DMS53 treated with DMSO at 0.1 percent for 48 hours (cell line): ENCODE results near the gene UBFD1.
"Not testable (repeated sequence)": the region's sequence is repeated elsewhere in the genome, so short reads cannot be mapped to it uniquely, and the experiment has no call there.

ENCODE experiments used
- DNase-seq: peaks from one replicate; lab custom pipeline; 2025; ENCODE audit not compliant: unreplicated experiment; lab: John Stamatoyannopoulos, UW

Gene UBFD1, protein sequence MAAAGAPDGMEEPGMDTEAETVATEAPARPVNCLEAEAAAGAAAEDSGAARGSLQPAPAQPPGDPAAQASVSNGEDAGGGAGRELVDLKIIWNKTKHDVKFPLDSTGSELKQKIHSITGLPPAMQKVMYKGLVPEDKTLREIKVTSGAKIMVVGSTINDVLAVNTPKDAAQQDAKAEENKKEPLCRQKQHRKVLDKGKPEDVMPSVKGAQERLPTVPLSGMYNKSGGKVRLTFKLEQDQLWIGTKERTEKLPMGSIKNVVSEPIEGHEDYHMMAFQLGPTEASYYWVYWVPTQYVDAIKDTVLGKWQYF

DNA sequence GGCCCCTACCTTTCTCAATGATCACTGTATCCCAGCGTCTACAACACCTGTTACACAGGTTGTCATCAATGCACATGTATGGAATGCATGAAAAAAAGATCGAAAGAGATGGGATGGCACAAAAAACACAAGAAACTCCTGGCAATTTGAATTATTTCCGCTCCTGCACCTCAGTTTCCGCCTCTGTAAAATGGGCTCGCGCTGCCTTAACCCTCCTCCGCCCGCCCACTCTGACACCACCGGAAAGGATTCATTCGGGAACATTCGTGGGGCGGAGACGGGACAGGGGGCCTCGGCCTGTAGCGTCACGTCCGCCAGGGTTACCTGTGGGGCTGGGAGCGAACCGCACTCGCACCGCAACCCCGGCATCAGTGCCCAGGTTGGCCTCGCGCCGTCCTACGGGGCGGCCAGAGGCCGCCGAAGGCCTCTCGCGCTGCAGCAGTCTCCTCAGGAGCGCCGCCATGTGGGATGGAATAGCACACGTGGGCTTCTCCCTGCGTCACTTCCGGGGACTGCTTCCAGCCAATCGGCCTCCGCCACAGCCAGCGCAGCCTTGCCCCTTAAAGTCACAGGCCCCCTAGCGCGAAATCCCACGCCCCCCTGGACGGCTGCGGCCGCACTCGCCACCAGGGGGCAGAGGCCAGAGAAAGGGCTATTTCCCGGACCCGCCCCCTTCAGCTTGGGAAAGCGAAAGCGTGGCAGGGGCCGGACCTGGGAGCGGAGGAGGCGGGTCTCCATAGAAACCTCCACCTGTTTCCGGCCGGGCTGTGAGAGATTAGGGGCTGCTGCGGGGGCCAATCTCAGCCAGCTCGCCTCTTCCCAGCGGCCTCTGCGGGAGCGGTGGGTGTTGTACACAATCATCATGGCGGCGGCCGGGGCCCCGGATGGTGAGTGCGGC, at the start of gene UBFD1, which contains the start of gene EARS2:
Gene UBFD1, plus strand, starts transcription at position 847 of the 898 bp plus-strand sequence. Its CDS starts 16 bp downstream, at position 863.
Gene EARS2, minus strand, starts transcription at position 470 of the 898 bp plus-strand sequence. Its CDS starts 7 bp downstream, at position 463.
- peak; percentile 98 for DNase-seq

DNA sequence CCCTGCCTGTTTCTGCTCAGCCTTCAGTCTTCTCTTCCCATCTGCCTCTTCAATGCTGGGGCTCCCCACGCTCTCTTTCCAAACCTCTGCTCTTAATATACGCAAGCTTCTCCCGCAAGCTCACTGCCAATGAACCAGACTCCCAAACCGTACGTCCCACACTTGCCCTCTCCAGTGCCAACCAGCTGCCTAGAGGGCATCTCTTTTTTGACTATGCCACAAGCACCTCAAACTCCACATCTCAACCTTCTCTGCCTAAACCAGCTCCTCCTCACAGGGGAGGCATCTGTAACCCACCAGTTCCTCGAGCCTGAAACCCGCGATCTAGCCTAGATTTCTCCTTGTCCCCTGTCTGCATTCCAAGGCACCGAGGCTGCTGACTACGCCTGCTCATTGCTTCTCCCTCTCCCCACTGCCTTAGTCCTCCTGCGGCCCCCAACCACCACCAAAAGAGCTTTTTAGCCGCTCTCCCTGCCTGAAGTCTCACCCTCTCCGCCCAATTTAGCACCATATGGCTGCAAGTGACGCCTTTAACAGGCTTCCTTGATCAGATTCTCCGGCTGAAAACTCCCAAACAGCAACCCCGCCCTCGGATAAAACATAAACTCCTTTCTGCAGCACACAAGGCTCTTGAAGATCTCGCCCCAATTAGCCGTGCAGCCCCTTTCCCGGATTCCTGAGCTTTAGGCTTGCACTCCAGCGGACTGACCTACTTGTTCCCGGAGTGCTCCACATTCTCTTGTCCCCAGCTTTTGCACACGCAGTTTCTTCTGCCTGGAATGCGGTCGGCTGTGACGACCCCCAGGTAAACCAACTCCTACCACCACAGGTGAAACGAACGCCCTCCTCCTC, 48.7 kb upstream of the UBFD1 start:
- no peak for DNase-seq

DNA sequence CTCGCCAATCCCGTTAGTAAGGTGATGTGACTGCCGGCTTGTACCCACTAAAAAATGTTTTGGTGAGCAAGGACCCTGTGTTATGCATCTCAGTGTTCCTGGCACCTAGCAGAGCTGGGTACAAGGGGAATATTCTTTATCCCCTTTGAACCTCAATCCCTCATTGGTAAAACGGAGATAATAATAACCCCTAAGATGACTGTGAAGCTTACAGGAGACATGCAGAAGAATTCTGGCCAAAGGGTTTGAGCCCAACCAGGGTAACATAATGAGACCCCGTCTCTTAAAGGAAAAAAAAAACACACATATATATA, 48.1 kb upstream of the UBFD1 start:
- DNase-seq: no peak

DNA sequence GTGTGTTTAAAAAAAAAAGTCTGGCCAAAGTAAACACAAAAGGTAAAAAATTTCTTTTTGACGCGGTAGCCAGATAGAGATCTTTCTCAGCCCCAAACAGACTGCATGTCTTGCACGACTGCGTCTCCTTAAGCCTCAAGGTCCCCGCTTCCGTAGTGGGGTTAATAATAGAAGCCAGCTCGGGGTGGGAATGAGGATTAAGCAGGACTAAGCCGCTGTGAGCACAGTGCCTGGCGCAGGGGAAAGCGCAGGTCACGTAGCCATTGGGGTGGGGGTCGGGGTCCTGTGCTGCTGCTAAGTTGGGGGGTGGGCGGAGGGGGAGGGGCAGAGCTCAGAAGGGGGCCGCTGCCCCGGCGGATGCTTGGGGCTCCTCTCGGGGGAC, 47.8 kb upstream of the UBFD1 start:
- DNase-seq: no peak

DNA sequence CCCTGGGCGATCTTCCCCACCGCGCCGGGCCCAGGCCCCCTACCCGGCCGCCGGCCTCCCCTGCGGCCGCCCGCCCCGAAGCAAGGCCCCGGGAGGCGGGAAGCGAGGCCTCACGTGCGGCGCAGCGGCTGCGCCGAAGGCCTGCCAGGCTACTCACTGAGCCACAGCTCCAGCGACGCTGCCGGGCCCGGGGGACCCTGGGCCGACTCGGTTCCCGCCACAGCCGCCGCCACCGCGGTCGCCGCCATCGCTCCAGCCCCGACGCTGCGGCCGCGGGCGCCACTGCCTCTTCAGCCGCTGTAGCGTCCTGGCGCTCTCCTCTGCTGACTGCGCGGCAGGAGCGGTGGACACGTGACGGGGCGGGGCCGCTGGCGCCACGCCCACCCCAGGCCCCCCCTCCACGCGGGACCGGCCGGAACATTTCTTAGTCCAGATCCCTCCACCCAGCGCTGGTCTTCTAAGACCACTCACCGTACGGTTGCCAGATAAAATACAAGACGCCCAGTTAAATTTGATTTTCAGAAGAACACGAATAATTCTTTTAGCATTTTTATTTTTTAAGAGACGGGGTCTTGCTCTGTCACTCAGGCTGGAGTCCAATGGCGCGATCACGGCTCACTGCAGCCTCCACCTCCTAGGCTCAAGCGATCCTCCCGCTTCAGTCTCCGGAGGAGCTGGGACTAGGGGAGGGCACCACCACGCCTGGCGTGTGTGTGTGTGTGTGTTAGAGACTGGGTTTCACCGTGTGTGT, 47.2 kb upstream of the UBFD1 start, which contains the start of gene GGA2:
Gene GGA2, minus strand, starts transcription at position 331 of the 751 bp plus-strand sequence. Its CDS starts 83 bp downstream, at position 248.
- peak; percentile 54 for DNase-seq

DNA sequence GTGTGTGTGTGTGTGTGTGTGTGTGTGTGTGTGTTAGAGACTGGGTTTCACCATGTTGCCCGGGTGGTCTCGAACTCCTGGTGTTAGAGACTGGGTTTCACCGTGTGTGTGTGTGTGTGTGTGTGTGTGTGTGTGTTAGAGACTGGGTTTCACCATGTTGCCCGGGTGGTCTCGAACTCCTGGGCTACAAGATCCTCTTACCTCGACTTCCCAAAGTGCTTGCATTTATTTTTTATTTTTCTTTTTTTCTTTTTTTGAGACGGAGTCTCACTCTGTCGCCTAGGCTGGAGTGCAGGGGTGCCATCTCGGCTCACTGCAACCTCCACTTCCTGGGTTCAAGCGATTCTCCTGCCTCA, 46.6 kb upstream of the UBFD1 start:
- not testable (repeated sequence) for DNase-seq

DNA sequence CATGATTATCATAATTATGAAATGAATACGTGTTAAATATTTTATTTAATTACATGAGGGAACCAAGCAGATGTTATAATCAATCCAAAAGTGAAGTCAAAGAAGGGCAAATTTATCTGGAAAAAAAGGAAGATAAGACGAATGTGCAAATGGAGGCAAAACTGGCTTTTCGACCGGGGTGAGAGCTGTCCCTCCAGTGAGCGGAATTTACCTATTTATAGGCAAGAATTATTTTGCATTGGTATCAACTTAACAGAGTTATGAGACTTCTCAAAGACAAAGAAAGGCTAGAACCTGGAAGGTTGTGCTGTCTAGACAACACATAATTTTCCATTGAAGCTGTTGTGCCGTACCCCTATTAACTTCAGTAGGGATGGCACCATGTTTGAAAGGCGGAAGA, 45.8 kb upstream of the UBFD1 start:
- DNase-seq: no peak

DNA sequence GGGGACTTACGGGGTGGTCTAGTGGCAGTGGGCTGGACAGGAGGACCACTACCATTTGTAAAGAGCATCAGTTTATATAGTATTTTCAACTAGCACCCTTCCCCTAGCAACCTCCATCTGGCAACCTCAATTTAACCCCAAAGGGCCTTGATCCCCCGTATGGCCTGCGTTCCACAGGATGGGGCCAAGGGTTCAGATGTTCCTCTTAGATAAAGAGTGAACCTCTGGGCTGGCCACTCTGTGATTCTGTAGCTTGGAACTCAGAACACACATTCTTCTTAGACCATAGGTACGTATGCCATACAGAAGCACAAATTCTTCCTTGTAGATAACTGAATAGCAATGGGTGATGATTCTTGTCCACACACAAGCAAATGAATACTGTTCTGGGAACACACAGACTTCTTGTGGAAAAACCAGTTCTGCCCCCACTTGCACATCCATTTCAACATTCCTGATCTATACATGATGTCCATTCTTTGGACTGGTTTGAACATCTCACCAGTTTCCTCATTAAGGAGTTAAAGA, 45.3 kb upstream of the UBFD1 start:
- DNase-seq: no peak

DNA sequence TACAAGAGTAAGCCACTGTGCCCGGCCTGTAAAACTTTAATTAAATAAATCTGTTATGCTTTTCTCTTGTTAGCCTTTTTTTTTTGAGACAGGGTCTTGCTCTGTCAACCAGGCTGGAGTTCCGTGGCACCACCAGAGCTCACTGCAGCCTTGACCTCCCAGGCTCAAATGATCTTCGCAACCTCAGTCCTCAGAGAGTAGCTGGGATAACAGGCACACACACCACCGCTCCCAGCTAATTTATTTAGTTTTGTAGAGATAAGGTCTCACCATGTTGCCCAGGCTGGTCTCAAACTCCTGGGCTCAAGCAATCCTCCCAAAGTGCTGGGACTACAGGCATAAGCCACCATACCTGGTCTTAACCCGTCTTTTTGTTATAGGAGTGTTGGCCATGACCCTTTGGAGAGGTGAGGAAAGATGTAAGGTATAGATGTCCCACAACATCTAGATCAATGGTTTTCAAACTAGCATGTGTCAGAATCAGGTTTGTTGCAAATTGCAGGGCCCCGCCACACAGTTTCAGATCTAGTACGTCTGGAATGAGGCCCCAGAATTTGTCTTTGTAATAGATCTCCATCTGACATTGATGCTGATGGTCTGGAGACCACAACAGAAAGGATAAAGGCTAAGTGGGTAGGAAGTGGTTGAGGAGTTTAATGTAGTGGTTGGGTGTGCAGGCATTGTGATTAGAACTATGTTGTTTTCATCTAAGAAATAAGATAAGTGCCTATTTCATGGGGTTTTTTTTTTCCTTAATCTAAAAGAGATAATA, 43.0 kb upstream of the UBFD1 start:
- no peak for DNase-seq

DNA sequence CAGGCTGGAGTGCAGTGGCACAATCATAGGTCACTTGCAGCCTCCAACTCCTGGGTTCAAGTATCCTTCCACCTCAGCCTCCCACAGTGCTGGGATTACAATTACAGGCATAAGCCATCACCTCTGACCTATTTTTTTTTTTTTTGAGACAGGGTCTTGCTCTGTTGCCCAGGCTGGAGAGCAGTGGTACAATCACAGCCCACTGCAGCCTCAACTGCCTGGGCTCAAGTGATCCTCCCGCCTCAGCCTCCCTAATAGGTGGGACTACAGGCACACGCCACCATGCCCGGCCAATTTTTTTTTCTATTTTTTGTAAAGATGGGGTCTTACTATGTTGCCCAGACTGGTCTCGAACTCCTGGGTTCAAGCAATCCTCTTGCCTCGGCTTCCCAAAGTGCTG, 41.6 kb upstream of the UBFD1 start:
- no peak for DNase-seq

DNA sequence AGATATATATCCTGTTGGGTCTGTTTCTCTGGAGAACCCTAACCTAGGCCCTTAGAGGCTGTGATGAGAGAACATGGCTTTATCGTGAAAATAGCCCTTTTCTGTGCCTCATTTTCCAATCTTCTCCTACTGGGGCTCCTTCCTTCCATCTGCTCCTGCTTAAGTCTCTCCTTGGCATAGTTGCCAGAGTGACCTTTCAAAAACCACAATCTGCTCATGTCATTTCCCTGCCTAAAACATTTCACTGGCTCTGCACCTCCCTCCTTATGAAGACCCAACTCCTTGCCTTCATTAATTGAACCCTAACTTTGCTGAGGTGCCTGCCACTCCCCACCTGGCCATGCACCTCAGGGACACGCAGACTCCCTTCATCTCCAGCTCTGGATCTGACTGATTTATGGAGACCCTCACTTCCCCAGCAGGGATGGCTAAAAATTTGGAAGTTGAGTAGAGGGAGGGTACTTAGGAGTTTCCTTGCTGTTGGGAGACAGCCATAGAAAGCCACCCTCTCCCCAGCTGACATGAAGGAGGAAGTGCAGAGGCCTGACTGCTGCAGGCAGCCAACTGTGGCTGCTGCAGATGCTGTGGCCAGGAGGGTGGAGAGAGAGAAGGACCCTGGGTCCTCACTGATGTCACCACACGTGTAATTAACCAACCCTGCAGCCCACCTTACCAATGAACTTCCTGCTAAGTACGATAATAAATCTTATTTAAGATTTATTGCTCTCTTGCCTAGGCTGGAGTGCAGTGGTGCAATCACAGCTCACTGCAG, 41.0 kb upstream of the UBFD1 start:
- DNase-seq: no peak

DNA sequence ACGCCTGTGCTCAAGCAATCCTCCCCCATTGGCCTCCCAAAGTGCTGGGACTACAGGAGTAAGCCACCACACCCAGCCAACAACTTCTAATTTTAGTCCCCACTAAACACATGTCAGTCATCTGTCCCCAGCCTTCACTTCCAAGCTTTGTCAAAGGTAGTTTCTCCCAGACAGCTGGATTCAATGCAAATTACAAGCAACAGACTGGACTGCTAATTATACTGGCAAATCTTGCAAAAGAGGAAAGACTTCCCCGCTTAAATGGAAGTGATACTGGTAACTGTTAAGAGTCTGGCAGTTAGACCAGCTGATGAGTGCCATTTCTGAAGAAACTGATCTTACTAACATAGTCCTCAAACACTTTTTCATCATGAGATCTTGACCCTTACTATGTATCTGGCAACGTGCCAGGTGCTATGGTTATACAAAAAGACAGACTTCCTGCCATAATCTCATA, 39.1 kb upstream of the UBFD1 start:
- no peak for DNase-seq

DNA sequence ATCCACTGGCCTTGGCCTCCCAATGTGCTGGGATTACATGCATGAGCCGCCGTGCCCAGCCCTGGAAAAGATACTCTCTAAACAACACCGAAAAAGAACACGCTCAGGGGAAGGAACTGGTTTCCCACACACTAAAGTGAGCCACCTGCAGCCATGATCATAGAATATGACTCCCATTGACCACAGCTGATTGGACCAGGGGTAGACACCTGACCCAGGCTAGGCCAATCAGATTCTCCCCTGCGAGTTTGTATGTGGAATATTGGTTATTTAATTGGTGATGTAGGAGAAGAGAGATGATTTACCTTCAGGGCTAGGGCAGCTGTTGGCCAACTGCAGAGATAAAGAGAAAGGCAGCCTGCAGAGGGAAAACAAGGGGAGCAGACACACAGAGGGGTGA, 38.2 kb upstream of the UBFD1 start:
- no peak for DNase-seq

DNA sequence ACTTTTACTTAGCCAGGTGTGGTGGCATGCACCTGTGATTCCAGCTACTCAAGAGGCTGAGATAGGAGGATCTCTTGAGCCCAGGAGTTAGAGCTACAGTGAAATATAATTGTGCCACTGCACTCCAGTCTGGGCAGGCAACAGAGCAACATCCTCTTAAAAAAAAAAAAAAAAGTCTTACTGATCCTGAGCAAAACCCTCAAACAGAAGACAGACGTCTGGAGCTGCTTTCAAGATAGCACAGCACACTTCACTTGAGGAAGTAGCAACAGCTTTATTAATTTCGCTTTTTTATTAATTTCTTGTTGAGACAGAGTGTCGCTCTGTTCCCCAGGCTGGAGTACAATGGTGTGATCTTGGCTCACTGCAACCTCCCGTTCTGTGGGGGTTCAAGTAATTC, 37.0 kb upstream of the UBFD1 start:
- DNase-seq: no peak

DNA sequence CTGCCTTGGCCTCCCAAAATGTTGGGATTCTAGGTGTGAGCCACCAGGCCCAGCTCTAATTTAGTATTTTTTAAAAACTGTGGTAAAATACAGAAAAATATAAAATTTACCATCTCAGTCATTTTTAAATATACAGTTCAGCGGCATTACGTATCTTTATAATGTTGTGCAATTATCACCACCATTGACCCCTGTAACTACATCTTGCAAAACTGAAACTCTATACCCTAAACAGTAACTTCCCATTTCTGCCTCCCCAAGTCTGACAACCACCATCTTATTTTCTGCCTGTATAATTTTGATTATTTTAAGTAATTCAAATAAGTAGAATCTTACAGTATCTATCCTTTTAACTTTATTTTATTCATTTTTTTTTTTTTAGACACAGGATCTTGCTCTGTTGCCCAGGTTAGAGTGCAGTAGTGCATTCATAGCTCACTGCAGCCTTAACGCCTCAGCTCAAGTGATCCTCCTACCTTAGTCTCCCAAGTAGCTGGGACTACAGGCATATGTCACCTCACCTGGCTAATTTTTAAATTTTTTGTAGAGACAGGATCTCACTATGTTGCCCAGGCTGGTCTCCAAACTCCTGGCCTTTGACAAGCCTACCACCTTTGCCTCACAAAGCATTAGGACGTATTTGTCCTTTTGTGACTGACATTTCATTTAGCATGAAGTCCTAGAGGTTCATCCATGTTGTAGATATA, 36.3 kb upstream of the UBFD1 start:
- DNase-seq: no peak

DNA sequence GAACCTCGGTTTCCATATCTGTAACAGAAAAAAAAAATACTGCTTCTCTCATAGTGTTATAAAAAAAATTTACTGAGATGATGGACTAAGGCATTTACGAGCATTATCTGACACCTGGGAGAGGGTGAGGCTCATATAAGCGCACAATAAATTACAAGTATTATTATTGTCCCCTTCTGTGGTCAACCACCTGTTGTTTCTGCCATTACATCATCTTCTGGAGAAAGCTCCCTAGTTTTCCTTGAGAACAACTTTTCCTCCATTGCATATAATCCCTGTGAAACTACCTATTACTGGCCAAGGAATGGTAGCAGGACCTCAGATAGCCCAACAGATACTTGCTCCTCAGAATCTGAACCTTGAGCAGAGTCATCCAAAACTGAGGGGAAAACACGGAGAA, 35.6 kb upstream of the UBFD1 start:
- DNase-seq: no peak

DNA sequence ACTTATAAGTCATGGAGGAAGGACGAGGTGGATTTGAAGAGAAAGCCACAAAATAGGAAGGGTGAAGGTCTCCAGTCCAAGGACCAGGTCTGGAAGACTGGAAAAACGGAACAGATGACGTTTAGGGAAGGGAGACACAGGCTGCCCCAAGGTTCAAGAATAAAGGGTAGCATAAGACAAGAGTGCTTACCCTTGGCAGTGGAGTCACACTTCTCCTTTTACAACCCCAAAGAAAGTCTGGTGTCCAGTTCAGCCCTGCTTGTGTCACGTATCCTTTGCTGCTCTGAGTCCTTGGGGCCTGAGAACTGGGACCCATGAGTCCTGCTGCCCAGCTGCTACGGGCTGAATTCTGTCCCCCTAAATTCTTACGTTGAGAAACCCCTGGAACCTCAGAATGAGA, 34.2 kb upstream of the UBFD1 start:
- DNase-seq: no peak

DNA sequence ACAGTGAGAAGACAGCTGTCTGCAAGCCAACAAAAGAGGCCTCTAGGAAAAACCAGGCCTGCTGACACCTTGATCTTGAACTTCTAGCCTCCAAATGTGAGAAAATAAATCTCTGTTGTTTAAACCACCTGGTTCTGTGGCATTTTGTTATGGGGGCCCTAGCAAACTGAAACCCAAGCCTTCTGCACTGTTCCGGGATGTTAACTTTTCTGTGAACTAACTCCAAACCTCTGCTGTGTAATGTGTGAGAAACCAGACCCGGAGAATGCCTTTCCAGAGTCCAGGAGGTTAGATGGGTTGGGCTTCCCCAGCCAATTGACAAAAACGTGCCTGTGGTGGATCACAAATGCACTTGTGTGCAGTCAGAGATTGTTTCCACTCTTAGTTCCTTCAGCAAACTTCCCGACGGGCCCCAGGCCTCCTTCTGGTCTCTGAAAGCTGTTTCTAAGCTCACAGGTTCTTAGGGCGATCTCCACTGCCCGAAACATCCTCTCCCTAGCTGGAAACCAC, 33.6 kb upstream of the UBFD1 start:
- no peak for DNase-seq
